ENCODE data around the gene PEX1.

GRCh38 chr7:92547579-92547978 lies 19.3 kb upstream of the PEX1 start:
- TF ChIP-seq MAZ (IDR thresholded peaks at IDR 0.05; ENCODE audit: borderline replicate concordance, low read depth, low read length): no peak
- no peak for TF ChIP-seq CTCF (conservative IDR thresholded peaks at IDR 0.05; ENCODE audit: low read depth, low read length)
- no peak for TF ChIP-seq RFX5 (IDR thresholded peaks at IDR 0.05; ENCODE audit: low read depth, low read length)

Measured in IMR-90 (cell line).